GM12873 (cell line): Measurements from ENCODE around the gene ARHGAP8.

Experiments used
- CTCF ChIP-seq: IDR thresholded peaks from 2 replicates; pipeline ENCODE4 v1.5.1; 2012; ENCODE audit warnings: low read depth, mild to moderate bottlenecking, moderate library complexity, low read length, control low read depth; ENCODE audit not compliant: insufficient read depth; ENCODE audit errors: missing control alignments

ARHGAP8 gene

DNA sequence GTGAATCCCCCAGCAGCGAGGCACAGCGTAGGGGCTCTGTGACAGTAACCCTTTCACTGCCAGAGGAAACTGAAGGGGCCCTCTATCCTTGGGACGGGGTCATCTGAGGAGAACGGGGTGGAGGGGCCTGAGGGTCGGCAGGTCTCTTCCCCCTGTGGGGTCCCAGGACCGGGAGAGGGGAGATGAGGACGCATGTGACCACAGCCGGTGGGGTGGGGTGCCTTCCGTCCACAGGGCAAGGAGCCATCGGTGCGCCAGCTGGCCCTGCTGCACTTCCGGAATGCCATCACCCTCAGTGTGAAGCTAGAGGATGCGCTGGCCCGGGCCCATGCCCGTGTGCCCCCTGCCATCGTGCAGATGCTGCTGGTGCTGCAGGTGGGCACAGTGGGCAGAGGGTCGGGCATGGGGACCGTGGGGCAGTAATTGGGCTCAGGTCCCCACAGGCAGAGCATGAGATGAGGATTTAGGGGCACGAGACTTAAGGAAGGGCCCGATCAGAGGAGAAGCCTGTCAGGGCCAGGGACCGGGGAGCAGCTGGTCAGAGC is 20.3 kb upstream of the ARHGAP8 start:
- TF ChIP-seq CTCF: no peak

DNA sequence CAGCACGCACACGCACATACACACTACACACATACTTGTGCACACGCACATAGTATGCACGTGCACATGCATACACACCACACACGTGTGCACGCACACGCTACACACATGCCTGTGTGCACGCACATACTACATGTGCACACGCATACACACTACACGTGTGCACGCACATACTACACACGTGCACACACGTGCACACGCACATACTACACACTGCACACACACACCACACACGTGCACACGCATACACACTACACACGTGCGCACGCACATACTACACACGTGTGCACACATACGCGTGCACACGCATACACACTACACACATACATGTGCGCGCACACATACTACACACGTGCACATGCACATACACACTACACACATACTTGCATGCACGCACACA is 19.7 kb upstream of the ARHGAP8 start:
- no peak for TF ChIP-seq CTCF

DNA sequence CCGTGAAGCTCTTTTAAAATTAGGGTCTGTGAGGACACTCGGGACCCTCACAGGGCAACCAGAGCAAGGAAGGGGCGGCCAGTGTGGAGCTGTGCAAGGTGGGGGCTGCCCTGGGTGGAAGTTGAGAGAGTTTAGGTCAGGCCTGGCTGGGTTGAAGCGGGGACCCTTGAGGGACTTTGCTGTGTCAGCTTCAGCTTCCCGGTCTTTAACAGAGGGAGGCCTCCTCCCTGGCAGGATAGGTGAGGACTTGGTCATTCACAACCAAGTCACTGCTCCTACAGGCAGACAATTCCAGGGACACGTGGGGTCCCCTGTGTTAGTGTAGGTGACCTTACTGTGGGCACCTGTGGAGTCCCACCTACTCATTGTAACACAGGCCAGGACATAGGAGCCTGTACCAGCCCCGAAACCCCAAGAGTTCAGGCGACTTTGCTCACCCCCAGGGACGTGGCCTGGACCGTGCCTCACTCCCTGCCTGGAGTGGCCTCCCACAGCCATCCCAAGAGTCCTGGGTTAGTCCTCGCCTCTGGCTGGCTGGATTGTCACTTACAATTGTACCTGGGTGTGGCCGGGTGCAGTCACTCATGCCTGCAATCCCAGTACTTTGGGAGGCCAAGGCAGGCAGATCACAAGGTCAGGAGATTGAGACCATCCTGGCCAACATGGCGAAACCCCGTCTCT is 18.8 kb upstream of the ARHGAP8 start:
- TF ChIP-seq CTCF: no peak

DNA sequence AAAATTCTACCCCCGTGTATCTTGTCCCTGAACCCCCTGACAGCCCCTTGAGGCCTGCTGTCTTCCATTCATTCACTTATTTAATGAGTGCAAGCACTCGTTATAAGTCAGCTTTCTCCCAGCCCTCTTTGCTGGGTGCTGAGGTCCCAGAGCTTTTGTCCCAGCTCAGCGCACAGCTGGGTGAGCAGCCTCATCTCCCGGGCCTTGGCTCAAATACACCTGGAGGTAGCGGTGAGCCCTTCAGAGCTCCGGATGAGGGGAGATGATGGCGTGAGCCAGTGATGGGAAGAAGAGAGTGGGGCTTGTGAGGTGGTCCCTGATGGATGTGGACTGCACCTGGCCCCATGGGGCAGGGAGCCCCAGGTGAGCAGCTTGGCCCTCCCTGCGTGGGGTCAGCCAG is 18.1 kb upstream of the ARHGAP8 start:
- TF ChIP-seq CTCF: no peak

- no peak for TF ChIP-seq CTCF
Measured at GRCh38 chr22:44734801-44735517, 17.4 kb upstream of the ARHGAP8 start.

GRCh38 chr22:44735518-44736428 is 16.6 kb upstream of the ARHGAP8 start:
- peak; percentile 98 for TF ChIP-seq CTCF
